Activated CD8-positive, alpha-beta memory T cell treated with anti-CD3 and anti-CD28 coated beads, Interleukin-2, amount 10 ng/mL, durations not matched to agents 7 days and 5 days (primary cell): ENCODE data around the gene CUL1. TPM values are rescaled to one million over a fixed set of nuclear protein-coding genes. Genes with fewer than 3 reads are reported as not detected.
"Not testable (repeated sequence)": the region's sequence is repeated elsewhere in the genome, so short reads cannot be mapped to it uniquely, and the experiment has no call there.

ENCODE experiments used
- ATAC-seq: fragments of 150-1000 bp; cut with Tn5 transposase; one replicate; pipeline ENCODE4 v1.10.0; 2021; ENCODE audit warnings: moderate library complexity
- CTCF ChIA-PET: fragments of 350-600 bp; sonication (Branson Sonifier 250); formaldehyde crosslinking; loops from one replicate; lab custom pipeline; 2021; ENCODE audit warnings: antibody characterized with exemption; lab: Charles Lee
- DNase-seq: peaks from one replicate; pipeline ENCODE4 v3.0.0-alpha.2; 2020
- H3K27ac Mint-ChIP-seq: one replicate; pipeline ENCODE4 v1.8.0; 2021; ENCODE audit warnings: mild to moderate bottlenecking, mixed read lengths
- H3K27me3 Mint-ChIP-seq: one replicate; pipeline ENCODE4 v1.8.0; 2021; ENCODE audit warnings: mixed read lengths
- H3K36me3 Mint-ChIP-seq: one replicate; pipeline ENCODE4 v1.8.0; 2021; ENCODE audit warnings: mild to moderate bottlenecking, mixed read lengths
- H3K4me1 Mint-ChIP-seq: one replicate; pipeline ENCODE4 v1.8.0; 2021; ENCODE audit warnings: mixed read lengths
- H3K4me3 Mint-ChIP-seq: one replicate; pipeline ENCODE4 v1.8.0; 2021; ENCODE audit warnings: mild to moderate bottlenecking, moderate library complexity, mixed read lengths
- H3K9me3 Mint-ChIP-seq: one replicate; pipeline ENCODE4 v1.8.0; 2022; ENCODE audit warnings: low read depth, mixed read lengths
- total RNA-seq, 2 experiments: library from RNA; stranded (reverse); gene quantifications; one replicate each; pipeline ENCODE4 v1.2.3, GENCODE V29; 2021

CUL1 gene
- total RNA-seq, 2 experiments from 2014 or later, result 55.3 to 84.3 TPM

DNA sequence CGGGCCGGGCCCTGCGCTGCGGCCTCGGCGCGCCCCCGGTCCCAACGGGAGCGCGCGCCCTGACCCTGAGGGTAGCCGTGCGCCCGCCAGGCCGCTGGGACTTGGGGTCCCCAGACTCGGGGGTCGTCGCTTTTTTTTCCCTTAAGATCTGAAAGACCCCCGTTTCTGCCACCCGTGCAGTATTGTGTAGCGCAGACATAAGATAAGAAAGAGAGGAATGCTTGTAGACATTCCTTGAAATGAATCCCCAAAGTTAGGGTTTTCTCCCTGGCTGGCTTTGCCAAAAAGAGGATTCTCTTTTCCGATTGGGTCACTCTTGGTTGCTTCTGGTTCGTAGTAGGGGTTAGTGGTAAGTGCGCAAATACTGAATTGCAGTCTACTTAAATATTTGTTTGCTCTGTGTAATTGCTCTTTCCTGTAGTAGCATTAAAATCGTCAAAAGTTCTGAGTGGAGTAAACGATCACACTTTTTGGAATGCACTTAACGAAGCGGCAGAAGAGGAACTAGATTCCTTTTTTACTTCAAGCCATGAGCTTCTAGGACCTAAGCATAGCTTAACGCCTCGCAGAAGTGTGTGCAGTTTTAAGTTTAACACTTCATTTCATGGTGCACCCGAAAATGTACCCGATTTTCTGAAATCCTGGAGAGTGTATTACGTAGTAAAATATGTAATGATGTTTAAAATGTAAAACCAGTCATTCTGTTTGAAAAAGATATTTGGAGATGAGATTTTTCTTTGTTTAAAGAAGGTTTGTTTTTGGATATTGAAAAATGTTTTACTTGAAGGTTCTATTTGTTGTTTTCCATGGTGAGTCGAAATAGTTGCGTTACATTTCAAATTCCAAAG is 1.3 kb downstream of the CUL1 start:
- ATAC-seq (no peak), DNase-seq (no peak)
- Mint-ChIP-seq H3K36me3 (peaks cover 4% of the 10 kb centered on the region), H3K4me1 (peaks cover 48% of the 10 kb centered on the region), H3K27ac (peak overlapping the region; percentile 83), H3K9me3 (no peaks in the 10 kb centered on the region), H3K4me3 (peak overlapping the region; percentile 84), H3K27me3 (peaks cover 2% of the 10 kb centered on the region)
- CTCF ChIA-PET, result interaction anchor here (1.3 to 2.4 kb wide), 3 partner anchors 125 to 266 kb away, joined by 3 to 8 read pairs (median 5); no protein-coding TSS in a partner anchor

DNA sequence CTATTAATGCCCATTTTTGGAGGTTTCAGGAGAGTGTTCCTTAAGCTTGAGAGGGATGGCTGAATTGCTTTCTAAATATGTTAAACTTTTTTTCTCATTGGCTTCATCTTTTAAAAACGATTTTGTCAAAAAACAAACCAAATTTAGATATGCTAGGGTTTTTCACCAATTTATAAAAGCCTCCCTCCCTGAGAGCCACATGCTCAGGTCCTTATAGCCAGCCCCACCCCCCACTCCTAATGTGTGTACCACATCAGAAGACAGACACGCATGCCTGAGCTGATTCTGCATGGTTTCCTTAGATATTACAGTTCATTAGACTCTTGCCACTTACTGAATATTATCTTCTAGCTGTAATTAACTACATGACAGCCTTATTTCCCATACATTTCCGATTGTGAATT is 2.0 kb downstream of the CUL1 start:
- H3K36me3 Mint-ChIP-seq, result peaks cover 4% of the 10 kb centered on the region
- peak overlapping the region; percentile 84 for H3K4me3 Mint-ChIP-seq
- H3K9me3 Mint-ChIP-seq, result no peaks in the 10 kb centered on the region
- peaks cover 50% of the 10 kb centered on the region for H3K4me1 Mint-ChIP-seq
- DNase-seq (peak; percentile 57), ATAC-seq (no peak)
- peak overlapping the region; percentile 83 for H3K27ac Mint-ChIP-seq
- CTCF ChIA-PET, result interaction anchor here (1.3 to 2.4 kb wide), 3 partner anchors 126 to 266 kb away, joined by 3 to 8 read pairs (median 5); no protein-coding TSS in a partner anchor
- H3K27me3 Mint-ChIP-seq, result peaks cover 2% of the 10 kb centered on the region

DNA sequence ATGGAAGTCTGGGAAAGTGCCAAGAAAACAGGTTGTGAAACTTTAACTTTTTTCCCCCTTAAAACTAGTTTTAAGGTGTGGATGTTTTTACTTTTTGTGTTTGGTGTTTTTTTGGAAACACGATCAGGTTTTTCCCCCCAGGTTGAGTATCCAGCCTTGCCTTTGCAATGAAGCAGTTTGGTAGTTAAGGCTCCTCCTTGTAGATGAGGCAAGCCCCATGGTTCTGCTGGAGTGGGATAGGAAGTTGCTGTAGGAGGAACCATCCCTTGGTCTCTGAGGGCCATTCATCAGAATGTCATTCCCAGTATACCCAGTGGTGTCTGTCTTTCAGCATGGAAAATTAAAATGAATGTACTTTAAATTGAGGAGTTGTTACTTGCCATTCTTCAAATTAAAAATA is 2.7 kb downstream of the CUL1 start:
- ATAC-seq, result no peak
- Mint-ChIP-seq H3K9me3 (no peaks in the 10 kb centered on the region), H3K27me3 (no peaks in the 10 kb centered on the region), H3K4me3 (peak overlapping the region; percentile 84), H3K4me1 (peaks cover 51% of the 10 kb centered on the region), H3K27ac (no peak overlapping the region), H3K36me3 (peaks cover 3% of the 10 kb centered on the region)
- CTCF ChIA-PET, result interaction anchor here (2.4 kb wide), 1 partner anchor 127 kb away, joined by 8 read pairs; no protein-coding TSS in a partner anchor
- DNase-seq, result no peak

DNA sequence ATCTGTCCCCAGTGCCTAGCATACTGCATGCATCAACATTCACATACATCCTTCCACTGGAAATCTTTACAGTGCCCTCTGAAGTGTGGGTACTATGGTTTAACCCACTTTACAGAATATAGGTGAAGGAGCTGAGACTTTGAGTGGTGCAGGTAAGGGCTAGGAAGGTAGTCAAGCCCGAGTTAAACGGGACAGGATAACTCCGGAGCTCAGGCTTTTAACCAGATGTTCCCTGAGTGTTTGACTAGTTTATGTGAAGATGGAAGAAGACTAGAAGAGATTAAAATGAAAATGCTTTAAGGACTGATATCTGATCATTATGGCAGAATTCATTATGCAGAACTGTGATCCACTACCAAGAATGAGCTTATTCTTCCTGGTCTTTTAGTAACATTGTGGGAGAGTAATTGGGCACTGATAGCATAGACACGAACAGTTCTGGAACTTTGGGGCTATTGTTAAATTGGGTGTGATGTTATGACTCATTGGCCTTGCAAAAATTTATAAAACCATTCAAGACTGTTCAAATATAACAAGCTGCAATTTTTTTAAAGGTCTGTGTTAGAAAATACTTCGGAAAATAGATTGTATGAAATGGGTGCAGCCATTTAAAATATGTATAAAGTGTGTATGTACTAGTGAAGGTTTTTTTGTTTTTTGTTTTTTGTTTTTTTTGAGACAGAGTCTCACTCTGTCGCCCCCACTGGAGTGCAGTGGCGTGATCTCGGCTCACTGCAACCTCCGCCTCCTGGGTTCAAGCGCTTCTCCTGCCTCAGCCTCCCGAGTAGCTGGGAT is 4.4 kb downstream of the CUL1 start:
- DNase-seq (no peak), ATAC-seq (no peak)
- CTCF ChIA-PET, result interaction anchor here (1.0 to 2.0 kb wide), 4 partner anchors 18 to 128 kb away, joined by 3 to 8 read pairs (median 3); no protein-coding TSS in a partner anchor
- Mint-ChIP-seq H3K4me1 (peaks cover 48% of the 10 kb centered on the region), H3K36me3 (peaks cover 3% of the 10 kb centered on the region), H3K27ac (no peak overlapping the region), H3K4me3 (no peak overlapping the region), H3K27me3 (no peaks in the 10 kb centered on the region), H3K9me3 (no peaks in the 10 kb centered on the region)

DNA sequence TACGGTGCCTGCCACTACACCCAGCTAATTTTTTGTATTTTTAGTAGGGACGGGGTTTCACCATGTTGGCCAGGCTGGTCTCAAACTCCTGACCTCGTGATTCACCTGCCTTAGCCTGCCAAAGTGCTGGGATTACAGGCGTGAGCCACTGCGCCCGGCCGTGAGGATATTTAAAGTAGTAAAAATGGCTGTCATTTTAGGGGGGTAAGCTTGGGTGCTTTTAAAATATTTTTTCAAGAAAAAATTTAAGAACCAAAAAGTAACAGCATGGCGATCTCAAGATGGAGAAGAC is 4.9 kb downstream of the CUL1 start:
- peaks cover 54% of the 10 kb centered on the region for H3K4me1 Mint-ChIP-seq
- not testable (repeated sequence) for H3K27me3 Mint-ChIP-seq, H3K36me3 Mint-ChIP-seq, H3K4me3 Mint-ChIP-seq, H3K9me3 Mint-ChIP-seq, ATAC-seq, H3K27ac Mint-ChIP-seq, DNase-seq
- CTCF ChIA-PET, result interaction anchor here (0.7 to 2.0 kb wide), 4 partner anchors 34 to 128 kb away, joined by 3 to 8 read pairs (median 3); no protein-coding TSS in a partner anchor

DNA sequence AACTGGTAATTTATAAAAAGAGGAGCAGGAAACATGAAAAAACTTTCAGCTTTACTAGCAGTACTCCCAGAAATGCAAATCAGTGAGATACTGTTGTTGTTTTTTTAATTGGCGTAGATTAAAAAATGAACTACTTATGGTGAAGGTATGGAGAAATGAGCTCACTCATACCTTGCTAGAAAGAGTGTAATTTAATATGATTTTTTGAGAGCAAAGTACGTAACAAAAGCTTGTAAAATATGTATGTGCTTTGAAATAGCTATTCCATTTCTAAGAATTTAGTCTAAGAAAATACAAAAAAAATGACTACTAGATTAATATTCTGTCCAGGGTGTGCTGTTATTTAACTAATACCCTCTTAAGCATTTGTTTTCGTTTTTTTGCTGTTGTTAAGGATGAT is 5.5 kb downstream of the CUL1 start:
- Mint-ChIP-seq H3K4me3 (no peak overlapping the region), H3K4me1 (peaks cover 54% of the 10 kb centered on the region), H3K27ac (no peak overlapping the region), H3K9me3 (no peaks in the 10 kb centered on the region), H3K27me3 (no peaks in the 10 kb centered on the region), H3K36me3 (peaks cover 3% of the 10 kb centered on the region)
- ATAC-seq (no peak), DNase-seq (no peak)
- CTCF ChIA-PET, result interaction anchor here (0.7 to 1.2 kb wide), 6 partner anchors 15 to 259 kb away, joined by 3 to 5 read pairs (median 3); no protein-coding TSS in a partner anchor

DNA sequence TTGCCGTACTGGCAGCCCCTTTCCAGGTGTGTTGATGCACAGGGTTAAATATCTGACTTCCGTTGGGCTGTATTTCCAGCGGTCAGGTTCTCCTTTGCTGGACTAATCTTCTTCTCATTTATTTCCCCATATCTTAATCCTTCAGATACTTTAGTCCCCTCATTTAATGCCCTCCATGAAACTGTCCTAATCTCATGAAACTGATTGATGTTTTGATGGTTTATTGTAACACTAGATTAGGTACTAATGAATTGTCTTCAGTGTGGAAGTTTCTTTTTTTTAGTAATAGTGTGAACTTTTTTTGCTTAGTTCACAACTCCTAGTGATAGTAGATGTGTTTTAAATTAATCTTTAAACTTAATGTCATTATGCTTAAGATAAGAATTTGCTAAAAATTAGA is 6.3 kb downstream of the CUL1 start:
- CTCF ChIA-PET, result interaction anchor here (0.7 to 1.2 kb wide), 3 partner anchors 14 to 258 kb away, joined by 3 to 5 read pairs (median 3); no protein-coding TSS in a partner anchor
- Mint-ChIP-seq H3K36me3 (peaks cover 1% of the 10 kb centered on the region), H3K9me3 (no peaks in the 10 kb centered on the region), H3K27me3 (no peaks in the 10 kb centered on the region), H3K27ac (no peak overlapping the region), H3K4me1 (peaks cover 54% of the 10 kb centered on the region), H3K4me3 (no peak overlapping the region)
- no peak for DNase-seq
- no peak for ATAC-seq

DNA sequence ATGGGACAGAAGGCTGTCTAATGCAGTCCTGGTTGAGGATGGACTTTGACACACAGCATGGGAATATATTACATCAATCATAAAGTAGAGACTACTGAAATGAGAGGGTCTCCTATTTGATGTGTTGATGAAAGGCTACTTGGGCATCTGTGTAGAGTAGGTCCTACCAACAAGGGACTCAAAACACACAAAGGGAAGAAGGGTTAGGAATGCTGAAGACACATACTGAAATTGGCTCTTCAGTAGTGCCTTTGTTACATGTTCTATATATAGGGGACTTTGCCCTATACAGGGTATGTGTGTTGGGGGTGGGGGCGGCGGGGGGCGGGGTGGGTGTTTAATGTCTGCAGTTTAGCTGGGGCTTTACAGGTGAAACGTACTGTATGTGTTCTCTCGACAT is 7.7 kb downstream of the CUL1 start:
- peaks cover 45% of the 10 kb centered on the region for H3K4me1 Mint-ChIP-seq
- H3K4me3 Mint-ChIP-seq, result no peak overlapping the region
- no peaks in the 10 kb centered on the region for H3K27me3 Mint-ChIP-seq
- H3K27ac Mint-ChIP-seq, result no peak overlapping the region
- ATAC-seq (no peak), DNase-seq (no peak)
- H3K36me3 Mint-ChIP-seq, result no peaks in the 10 kb centered on the region
- CTCF ChIA-PET, result no interaction called here
- H3K9me3 Mint-ChIP-seq, result no peaks in the 10 kb centered on the region

DNA sequence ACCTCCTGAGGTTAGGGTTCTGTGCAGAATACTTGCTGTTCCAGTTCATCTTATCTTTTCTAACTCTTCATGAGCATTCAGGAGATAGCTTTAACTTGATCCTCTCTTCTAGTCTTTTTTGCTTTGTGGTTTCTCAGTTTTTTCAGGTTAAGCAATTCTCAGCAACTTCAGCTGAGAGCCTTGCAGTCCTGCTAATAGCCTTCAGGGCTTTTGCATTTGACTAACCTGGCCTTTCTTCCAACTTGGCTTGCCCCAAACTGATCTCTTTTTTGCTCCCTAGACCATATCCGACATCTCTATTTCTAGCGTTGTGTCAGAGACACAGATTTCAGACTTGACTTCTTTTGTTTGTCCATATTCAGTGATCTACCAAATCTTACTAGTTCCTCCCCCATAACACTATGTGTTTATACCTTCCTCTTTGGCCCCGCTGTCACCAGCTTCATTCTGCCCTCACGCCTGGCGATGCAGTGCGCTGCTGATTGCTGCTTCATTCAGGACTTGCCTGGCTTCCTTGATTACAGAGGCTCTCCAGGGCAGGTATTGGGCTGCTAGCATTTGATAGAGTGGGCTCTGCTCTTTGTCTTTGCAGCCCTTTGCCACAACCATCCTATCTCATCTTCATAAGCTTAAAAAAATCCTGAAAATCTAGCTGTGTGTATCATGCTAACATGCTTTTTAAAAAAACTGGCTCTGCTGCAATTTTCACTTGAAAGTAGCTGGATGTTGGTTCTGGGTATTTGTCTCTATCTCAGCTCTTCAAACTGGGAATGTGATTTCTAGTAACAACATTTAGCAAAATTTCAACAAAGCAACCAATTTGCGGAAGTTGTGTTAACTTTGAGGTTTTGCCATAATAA is 9.6 kb downstream of the CUL1 start:
- Mint-ChIP-seq H3K4me1 (peaks cover 37% of the 10 kb centered on the region), H3K4me3 (no peak overlapping the region)

DNA sequence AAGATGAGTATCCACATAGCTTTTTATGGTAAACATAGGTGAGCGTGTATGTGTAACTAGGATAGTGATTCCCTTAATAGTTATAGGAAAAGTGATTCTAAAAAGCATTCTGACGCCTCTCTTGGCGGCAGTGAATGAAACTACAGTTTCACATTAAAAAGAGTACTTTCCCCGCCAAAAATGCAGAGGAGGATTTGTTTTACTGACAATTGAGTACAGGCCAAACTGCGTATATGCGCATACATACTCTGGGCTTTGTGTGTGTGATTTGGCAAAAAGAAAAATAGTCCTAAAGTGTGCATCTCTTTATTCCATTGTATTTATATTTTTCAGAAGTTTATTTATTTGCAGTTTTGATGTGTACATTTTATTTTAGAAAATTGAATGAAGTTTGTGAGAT is 10.3 kb downstream of the CUL1 start:
- CTCF ChIA-PET, result interaction anchor here (1.2 to 1.4 kb wide), 2 partner anchors 51 to 134 kb away, joined by 3 read pairs; no protein-coding TSS in a partner anchor
- peaks cover 37% of the 10 kb centered on the region for H3K4me1 Mint-ChIP-seq
- peaks cover 3% of the 10 kb centered on the region for H3K9me3 Mint-ChIP-seq
- H3K27me3 Mint-ChIP-seq, result no peaks in the 10 kb centered on the region
- no peak for DNase-seq
- no peak overlapping the region for H3K4me3 Mint-ChIP-seq
- ATAC-seq, result no peak
- H3K27ac Mint-ChIP-seq, result no peak overlapping the region
- H3K36me3 Mint-ChIP-seq, result peaks cover 6% of the 10 kb centered on the region

More for the DNA sequence above, 9.6 kb downstream of the CUL1 start:
- Mint-ChIP-seq H3K27ac (no peak overlapping the region), H3K27me3 (no peaks in the 10 kb centered on the region), H3K36me3 (peaks cover 6% of the 10 kb centered on the region), H3K9me3 (peaks cover 3% of the 10 kb centered on the region)
- CTCF ChIA-PET, result interaction anchor here (0.8 to 1.4 kb wide), 4 partner anchors 19 to 133 kb away, joined by 3 read pairs; no protein-coding TSS in a partner anchor
- DNase-seq (no peak), ATAC-seq (peak; percentile 16)

DNA sequence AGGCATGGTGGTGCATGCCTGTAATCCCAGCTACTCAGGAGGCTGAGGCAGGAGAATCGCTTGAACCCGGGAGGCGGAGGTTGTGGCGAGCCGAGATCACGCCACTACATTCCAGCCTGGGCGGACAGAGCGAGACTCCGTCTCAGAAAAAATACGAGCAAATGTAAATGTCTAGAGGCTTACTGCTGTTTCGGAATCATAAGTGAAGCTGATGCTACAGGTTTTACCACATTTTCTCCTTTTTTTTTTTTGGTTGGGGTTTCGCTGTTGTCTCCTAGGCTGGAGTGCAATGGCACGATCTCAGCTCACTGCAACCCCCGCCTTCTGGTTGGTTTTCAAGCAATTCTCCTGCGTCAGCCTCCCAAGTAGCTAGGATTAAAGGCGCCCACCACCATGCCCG is 11.7 kb downstream of the CUL1 start:
- CTCF ChIA-PET, result interaction anchor here (1.5 kb wide), 1 partner anchor 11 kb away, joined by 3 read pairs; no protein-coding TSS in a partner anchor
- H3K9me3 Mint-ChIP-seq, DNase-seq, ATAC-seq, H3K27me3 Mint-ChIP-seq, H3K4me3 Mint-ChIP-seq, H3K27ac Mint-ChIP-seq: not testable (repeated sequence)
- Mint-ChIP-seq H3K36me3 (peaks cover 16% of the 10 kb centered on the region), H3K4me1 (peaks cover 43% of the 10 kb centered on the region)
